Neural crest cell (in vitro differentiated cells): ENCODE measurements around the gene DNAJB8. TPM values are rescaled to one million over a fixed set of nuclear protein-coding genes. Genes with fewer than 3 reads are reported as not detected.

Experiments
- DNase-seq: peaks from one replicate; pipeline ENCODE4 v3.0.0; 2021; ENCODE audit warnings: low read depth, mixed read lengths, low spot score
- H3K27ac Mint-ChIP-seq: one replicate; pipeline ENCODE4 v1.8.0; 2021; ENCODE audit warnings: mild to moderate bottlenecking, mixed read lengths; ENCODE audit not compliant: unreplicated experiment
- H3K27me3 Mint-ChIP-seq: 2 replicates; pipeline ENCODE4 v1.8.0; 2021; ENCODE audit warnings: low read depth, mild to moderate bottlenecking, mixed read lengths
- H3K36me3 Mint-ChIP-seq: 2 replicates; pipeline ENCODE4 v1.8.0; 2021; ENCODE audit warnings: low read depth, mild to moderate bottlenecking, mixed read lengths
- H3K4me1 Mint-ChIP-seq: 2 replicates; pipeline ENCODE4 v1.8.0; 2021; ENCODE audit warnings: mixed read lengths
- H3K4me3 Mint-ChIP-seq: one replicate; pipeline ENCODE4 v1.8.0; 2021; ENCODE audit warnings: mild to moderate bottlenecking, mixed read lengths
- H3K9me3 Mint-ChIP-seq: 2 replicates; pipeline ENCODE4 v1.8.0; 2021; ENCODE audit warnings: mixed read lengths
- total RNA-seq: library from RNA; stranded (reverse); gene quantifications from 2 replicates; pipeline ENCODE4 v1.2.1, GENCODE V29; 2021
- TF ChIP-seq, protein P1 (sequence below): fragments of 200-600 bp; sonication (generic); conservative IDR thresholded peaks from 2 replicates; pipeline ENCODE4 v1.5.0; 2021; ENCODE audit warnings: antibody characterized with exemption, mild to moderate bottlenecking

Gene DNAJB8
- total RNA-seq, 1 donor from 2014 or later: not detected

DNA sequence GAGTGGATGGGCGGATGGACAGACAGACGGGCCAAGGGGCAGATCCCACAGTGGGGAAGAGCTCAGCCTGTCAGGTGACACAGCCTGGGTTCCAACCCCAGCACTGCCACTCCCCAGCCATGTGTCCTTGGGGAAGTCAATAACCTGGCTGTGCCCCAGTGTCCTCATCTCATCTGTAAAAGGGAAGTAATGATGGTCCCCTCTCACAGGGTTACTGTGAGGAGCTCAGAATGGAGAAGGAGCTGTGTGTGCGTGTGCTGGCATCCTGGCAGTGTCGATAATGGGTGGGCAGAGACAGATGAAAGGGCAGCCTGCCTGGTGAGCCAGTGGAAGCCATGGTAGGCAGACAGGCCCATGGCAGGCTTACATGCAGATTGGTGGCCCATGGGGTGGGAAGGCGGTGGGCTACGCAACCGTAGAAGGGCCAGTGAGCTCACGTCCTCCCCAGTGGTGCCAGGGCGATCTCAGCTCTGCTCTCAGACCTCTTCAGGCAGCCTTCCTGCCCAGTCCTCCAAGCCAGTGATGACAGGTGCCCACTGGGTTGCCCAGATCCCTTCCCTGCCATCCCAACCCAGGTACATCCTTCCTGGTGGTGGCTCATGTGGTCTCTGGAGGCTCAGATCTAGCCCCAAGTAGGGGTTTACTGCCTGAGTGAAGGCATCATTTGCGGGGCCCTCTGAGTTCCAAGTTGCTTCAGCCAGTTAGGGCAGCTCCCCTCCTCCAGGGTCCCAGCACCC, 2.3 kb upstream of the DNAJB8 start:
- no peak for DNase-seq
- TF ChIP-seq, protein P1, sequence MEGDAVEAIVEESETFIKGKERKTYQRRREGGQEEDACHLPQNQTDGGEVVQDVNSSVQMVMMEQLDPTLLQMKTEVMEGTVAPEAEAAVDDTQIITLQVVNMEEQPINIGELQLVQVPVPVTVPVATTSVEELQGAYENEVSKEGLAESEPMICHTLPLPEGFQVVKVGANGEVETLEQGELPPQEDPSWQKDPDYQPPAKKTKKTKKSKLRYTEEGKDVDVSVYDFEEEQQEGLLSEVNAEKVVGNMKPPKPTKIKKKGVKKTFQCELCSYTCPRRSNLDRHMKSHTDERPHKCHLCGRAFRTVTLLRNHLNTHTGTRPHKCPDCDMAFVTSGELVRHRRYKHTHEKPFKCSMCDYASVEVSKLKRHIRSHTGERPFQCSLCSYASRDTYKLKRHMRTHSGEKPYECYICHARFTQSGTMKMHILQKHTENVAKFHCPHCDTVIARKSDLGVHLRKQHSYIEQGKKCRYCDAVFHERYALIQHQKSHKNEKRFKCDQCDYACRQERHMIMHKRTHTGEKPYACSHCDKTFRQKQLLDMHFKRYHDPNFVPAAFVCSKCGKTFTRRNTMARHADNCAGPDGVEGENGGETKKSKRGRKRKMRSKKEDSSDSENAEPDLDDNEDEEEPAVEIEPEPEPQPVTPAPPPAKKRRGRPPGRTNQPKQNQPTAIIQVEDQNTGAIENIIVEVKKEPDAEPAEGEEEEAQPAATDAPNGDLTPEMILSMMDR: no peak
- H3K36me3 Mint-ChIP-seq: no peaks in the 10 kb centered on the region
- no peaks in the 10 kb centered on the region for H3K9me3 Mint-ChIP-seq
- H3K27me3 Mint-ChIP-seq: peaks cover 82% of the 10 kb centered on the region
- no peak overlapping the region for H3K27ac Mint-ChIP-seq
- no peaks in the 10 kb centered on the region for H3K4me1 Mint-ChIP-seq
- no peak overlapping the region for H3K4me3 Mint-ChIP-seq

DNA sequence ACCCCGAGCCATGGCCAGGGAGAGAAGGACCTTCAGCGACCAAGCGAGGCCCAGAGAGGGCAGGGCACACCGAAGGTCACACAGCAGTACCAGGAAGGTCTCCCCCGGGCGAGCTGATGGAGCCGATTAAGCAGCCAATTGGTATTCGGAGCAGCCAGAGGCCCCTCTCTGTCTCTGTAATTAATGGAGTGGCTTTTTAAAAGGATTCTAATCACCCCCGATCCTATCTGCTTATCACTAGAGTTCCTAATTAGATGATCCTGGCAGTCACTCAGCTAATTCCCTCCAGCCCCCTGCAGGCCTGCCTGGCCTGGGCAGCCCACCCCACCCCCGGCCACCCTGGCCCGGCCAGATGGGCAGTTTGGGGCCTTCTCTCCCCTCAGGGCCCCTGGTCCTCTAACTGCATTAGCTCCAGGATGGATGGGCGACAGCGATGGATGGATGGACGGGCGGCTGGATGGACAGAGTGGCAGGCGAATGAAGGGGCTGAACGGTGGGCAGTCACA, 1.6 kb upstream of the DNAJB8 start:
- Mint-ChIP-seq H3K36me3 (no peaks in the 10 kb centered on the region), H3K4me3 (no peak overlapping the region), H3K27me3 (peaks cover 78% of the 10 kb centered on the region), H3K4me1 (no peaks in the 10 kb centered on the region), H3K9me3 (no peaks in the 10 kb centered on the region), H3K27ac (no peak overlapping the region)
- TF ChIP-seq, protein P1: no peak
- no peak for DNase-seq

DNA sequence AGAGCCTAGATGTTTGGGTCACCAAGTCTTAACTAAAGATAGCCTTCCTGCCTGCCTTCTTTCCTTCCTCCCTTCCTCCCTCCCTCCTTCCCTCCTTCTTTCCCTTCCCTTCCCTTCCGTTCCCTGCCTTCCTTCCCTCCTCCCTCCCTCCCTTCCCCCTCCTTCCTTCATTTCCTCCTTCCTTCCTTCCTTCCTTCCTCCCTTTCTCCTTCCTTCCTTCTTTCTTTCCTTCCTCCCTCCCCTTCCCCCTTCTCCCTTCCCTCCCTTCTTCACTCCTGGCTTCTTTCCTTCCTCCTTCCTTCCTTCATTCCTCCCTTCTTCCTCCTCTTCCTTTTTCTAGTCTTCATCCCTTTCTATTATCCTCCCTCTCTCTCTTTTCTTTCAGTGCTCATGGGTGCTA, 2.0 kb downstream of the DNAJB8 start:
- TF ChIP-seq, protein P1: no peak
- no peak overlapping the region for H3K4me3 Mint-ChIP-seq
- H3K27me3 Mint-ChIP-seq: peaks cover 50% of the 10 kb centered on the region

DNA sequence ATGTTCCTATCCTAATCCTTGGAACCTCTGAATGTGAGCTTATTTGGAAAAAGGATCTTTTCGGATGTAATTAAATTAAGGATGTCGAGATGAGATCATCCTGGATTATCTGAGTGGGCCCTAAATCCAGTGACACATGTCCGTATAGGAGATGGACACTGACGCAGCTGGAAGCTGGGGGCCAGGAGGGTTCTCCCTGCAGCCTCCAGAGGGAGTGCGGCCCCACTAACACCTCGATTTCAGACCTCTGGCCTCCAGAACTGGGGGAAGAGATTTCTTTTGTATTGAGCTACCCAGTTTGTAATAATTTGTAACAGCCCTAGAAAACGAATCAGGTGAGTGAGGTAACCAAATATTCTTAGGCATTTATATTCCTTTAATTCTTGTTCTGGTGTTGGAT, 2.5 kb downstream of the DNAJB8 start:
- TF ChIP-seq, protein P1: no peak
- no peaks in the 10 kb centered on the region for H3K9me3 Mint-ChIP-seq
- no peaks in the 10 kb centered on the region for H3K4me1 Mint-ChIP-seq
- DNase-seq: no peak
- peaks cover 50% of the 10 kb centered on the region for H3K27me3 Mint-ChIP-seq
- no peaks in the 10 kb centered on the region for H3K36me3 Mint-ChIP-seq
- no peak overlapping the region for H3K27ac Mint-ChIP-seq
- no peak overlapping the region for H3K4me3 Mint-ChIP-seq

More for the DNA sequence above, 2.0 kb downstream of the DNAJB8 start:
- no peak for DNase-seq
- no peaks in the 10 kb centered on the region for H3K4me1 Mint-ChIP-seq
- no peaks in the 10 kb centered on the region for H3K36me3 Mint-ChIP-seq
- H3K9me3 Mint-ChIP-seq: no peaks in the 10 kb centered on the region
- H3K27ac Mint-ChIP-seq: no peak overlapping the region

DNA sequence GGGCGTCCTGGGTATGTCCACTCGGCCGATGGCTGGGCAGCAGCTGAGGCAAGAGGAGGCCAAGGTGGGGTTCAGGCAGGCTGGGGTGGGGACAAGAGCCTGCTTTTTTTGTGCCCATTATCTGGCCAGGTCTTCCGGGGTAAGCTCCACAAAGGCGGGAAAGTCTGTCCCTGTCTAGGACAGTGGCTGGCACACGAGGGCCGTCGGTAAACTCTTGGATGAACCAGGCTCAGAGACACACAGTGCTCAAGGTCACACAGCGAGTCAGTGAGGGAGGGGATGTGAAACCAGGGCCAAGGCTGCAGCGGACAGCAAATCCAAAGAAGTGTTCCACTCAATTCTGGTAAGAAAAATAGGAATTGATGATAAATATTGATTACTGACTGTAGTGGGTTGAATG, 2.9 kb downstream of the DNAJB8 start:
- TF ChIP-seq, protein P1: no peak
- Mint-ChIP-seq H3K36me3 (no peaks in the 10 kb centered on the region), H3K4me3 (no peak overlapping the region), H3K9me3 (no peaks in the 10 kb centered on the region), H3K4me1 (no peaks in the 10 kb centered on the region), H3K27ac (no peak overlapping the region), H3K27me3 (peaks cover 46% of the 10 kb centered on the region)
- DNase-seq: no peak
